H1 (cell line): ENCODE results near the gene CKAP4.

Source experiments
- ASH2L ChIP-seq: fragments of 200-600, 300-600 bp; sonication (generic); IDR thresholded peaks from one replicate; pipeline ENCODE4 v1.7.1; 2017; ENCODE audit warnings: low read length
- EP300 ChIP-seq, 2 experiments: IDR thresholded peaks; 1 replicate in 1 of 2; 2 replicates in 1 of 2; pipeline ENCODE4 v1.6.1; 2011 to 2012; ENCODE audit warnings: low read depth in 2 of 2, low read length in 2 of 2, mild to moderate bottlenecking in 2 of 2, borderline replicate concordance in 1 of 2, inconsistent platforms in 1 of 2, moderate library complexity in 1 of 2
- EZH2 ChIP-seq: fragments of 200-600 bp; sonication (generic); IDR thresholded peaks from 2 replicates; pipeline ENCODE4 v1.7.1; 2012; ENCODE audit warnings: low read depth, mild to moderate bottlenecking, moderate library complexity, low read length, inconsistent platforms; ENCODE audit not compliant: severe bottlenecking
- JUND ChIP-seq: IDR thresholded peaks from 2 replicates; pipeline ENCODE4 v1.6.1; 2011; ENCODE audit warnings: mild to moderate bottlenecking, improper control_type of control experiment, low read length
- KDM5A ChIP-seq: fragments of 200-600 bp; IDR thresholded peaks from 2 replicates; pipeline ENCODE4 v1.7.1; 2012; ENCODE audit warnings: mild to moderate bottlenecking, low read length, inconsistent platforms, mixed read lengths
- POLR2A ChIP-seq, 2 experiments: IDR thresholded peaks; 1 replicate in 1 of 2; 2 replicates in 1 of 2; pipeline ENCODE4 v1.6.1; 2011; ENCODE audit warnings: low read depth in 2 of 2, low read length in 2 of 2, mild to moderate bottlenecking in 2 of 2; ENCODE audit errors: control extremely low read depth in 1 of 2
- RXRA ChIP-seq: IDR thresholded peaks from 2 replicates; pipeline ENCODE4 v1.6.1; 2011; ENCODE audit warnings: low read depth, mild to moderate bottlenecking, low read length, moderate library complexity; ENCODE audit not compliant: insufficient read depth
- SIN3A ChIP-seq, 2 experiments: IDR thresholded peaks in 1 of 2; conservative IDR thresholded peaks in 1 of 2; 2 replicates each; pipeline ENCODE4 v1.6.1; 2011 to 2012; ENCODE audit warnings: low read length in 2 of 2, improper control_type of control experiment in 1 of 2, low read depth in 1 of 2, mild to moderate bottlenecking in 1 of 2
- SP2 ChIP-seq: IDR thresholded peaks from 2 replicates; pipeline ENCODE4 v1.6.1; 2012; ENCODE audit warnings: mild to moderate bottlenecking, low read length, inconsistent platforms
- SUZ12 ChIP-seq: fragments of 200-600 bp; sonication (generic); IDR thresholded peaks from 2 replicates; pipeline ENCODE4 v1.6.1; 2012; ENCODE audit warnings: mild to moderate bottlenecking, inconsistent platforms, low read length, moderate library complexity, mixed read lengths
- YY1 ChIP-seq: IDR thresholded peaks from 2 replicates; pipeline ENCODE4 v1.6.1; 2011; ENCODE audit warnings: low read depth, mild to moderate bottlenecking, low read length
- TF ChIP-seq, protein P1 (sequence below), 3 experiments: IDR thresholded peaks; 1 replicate in 2 of 3; 2 replicates in 1 of 3; pipeline versions ENCODE4 v1.5.1 to v1.6.1; 2011; ENCODE audit warnings: low read length in 3 of 3, mild to moderate bottlenecking in 3 of 3, inconsistent platforms in 2 of 3, low read depth in 1 of 3, moderate library complexity in 1 of 3; ENCODE audit not compliant: insufficient read depth in 1 of 3; ENCODE audit errors: control extremely low read depth in 1 of 3

GRCh38 chr12:106284358-106285105 is 36.7 kb upstream of the CKAP4 start:
- TF ChIP-seq, protein P1, sequence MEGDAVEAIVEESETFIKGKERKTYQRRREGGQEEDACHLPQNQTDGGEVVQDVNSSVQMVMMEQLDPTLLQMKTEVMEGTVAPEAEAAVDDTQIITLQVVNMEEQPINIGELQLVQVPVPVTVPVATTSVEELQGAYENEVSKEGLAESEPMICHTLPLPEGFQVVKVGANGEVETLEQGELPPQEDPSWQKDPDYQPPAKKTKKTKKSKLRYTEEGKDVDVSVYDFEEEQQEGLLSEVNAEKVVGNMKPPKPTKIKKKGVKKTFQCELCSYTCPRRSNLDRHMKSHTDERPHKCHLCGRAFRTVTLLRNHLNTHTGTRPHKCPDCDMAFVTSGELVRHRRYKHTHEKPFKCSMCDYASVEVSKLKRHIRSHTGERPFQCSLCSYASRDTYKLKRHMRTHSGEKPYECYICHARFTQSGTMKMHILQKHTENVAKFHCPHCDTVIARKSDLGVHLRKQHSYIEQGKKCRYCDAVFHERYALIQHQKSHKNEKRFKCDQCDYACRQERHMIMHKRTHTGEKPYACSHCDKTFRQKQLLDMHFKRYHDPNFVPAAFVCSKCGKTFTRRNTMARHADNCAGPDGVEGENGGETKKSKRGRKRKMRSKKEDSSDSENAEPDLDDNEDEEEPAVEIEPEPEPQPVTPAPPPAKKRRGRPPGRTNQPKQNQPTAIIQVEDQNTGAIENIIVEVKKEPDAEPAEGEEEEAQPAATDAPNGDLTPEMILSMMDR (IDR thresholded peaks at IDR 0.05; ENCODE audit: control extremely low read depth in 1 of 3, insufficient read depth in 1 of 3, low read depth in 1 of 3, low read length in 3 of 3), result no peak
- no peak for TF ChIP-seq EZH2
- no peak for TF ChIP-seq ASH2L
- no peak for TF ChIP-seq KDM5A
- no peak for TF ChIP-seq POLR2A (IDR thresholded peaks at IDR 0.05; ENCODE audit: control extremely low read depth in 1 of 2, low read depth in 2 of 2, low read length in 2 of 2)
- TF ChIP-seq EP300 (IDR thresholded peaks at IDR 0.05; ENCODE audit: borderline replicate concordance in 1 of 2, low read depth in 2 of 2, low read length in 2 of 2), result no peak
- no peak for TF ChIP-seq SP2
- TF ChIP-seq SIN3A (conservative IDR thresholded peaks at IDR 0.05 in 1 of 2, IDR thresholded peaks at IDR 0.05 in 1 of 2; ENCODE audit: low read depth in 1 of 2, low read length in 2 of 2), result no peak
- no peak for TF ChIP-seq RXRA
- no peak for TF ChIP-seq YY1
- no peak for TF ChIP-seq SUZ12
- no peak for TF ChIP-seq JUND
